Esophagus muscularis mucosa (tissue), 4 donors: ENCODE results near the gene CLIP4. TPM values are rescaled to one million over a fixed set of nuclear protein-coding genes. Genes with fewer than 3 reads are reported as not detected.

ENCODE experiments used
- DNase-seq: peaks from one replicate; pipeline ENCODE4 v3.0.0-alpha.2; 2017; ENCODE audit errors: extremely low spot score
- H3K27ac ChIP-seq, 4 donors: fragments of 200-600 bp; sonication (generic); replicated peaks in 1 of 4; 1 replicate in 3 of 4; 2 replicates in 1 of 4; pipeline ENCODE4 v1.5.1; 2016 to 2019; ENCODE audit warnings: mild to moderate bottlenecking in 1 of 4
- H3K27me3 ChIP-seq, 4 donors: fragments of 200-600 bp; sonication (generic); one replicate each; pipeline versions ENCODE4 v1.5.1 to v1.6.0; 2016 to 2019
- H3K36me3 ChIP-seq, 4 donors: fragments of 200-600 bp; sonication (generic); one replicate each; pipeline ENCODE4 v1.5.1; 2016 to 2019
- H3K4me1 ChIP-seq, 4 donors: fragments of 200-600 bp; sonication (generic); one replicate each; pipeline ENCODE4 v1.5.1; 2016 to 2019
- H3K4me3 ChIP-seq, 4 donors: fragments of 200-600 bp; sonication (generic); 1 replicate in 2 of 4; 2 replicates in 2 of 4; pipeline ENCODE4 v1.5.1; 2016 to 2019; ENCODE audit warnings: mild to moderate bottlenecking in 4 of 4, moderate library complexity in 1 of 4
- H3K9me3 ChIP-seq, 4 donors: fragments of 200-600 bp; sonication (generic); 1 replicate in 3 of 4; 2 replicates in 1 of 4; pipeline ENCODE4 v1.5.1; 2016 to 2019
- CTCF ChIP-seq, 3 experiments: fragments of 200-600 bp in 2 of 3; fragments of 450-650 bp in 1 of 3; sonication (generic) in 2 of 3; IDR thresholded peaks; one replicate each; pipeline ENCODE4 v1.5.1; 2017 to 2019; ENCODE audit warnings: antibody characterized with exemption in 3 of 3, mild to moderate bottlenecking in 2 of 3, moderate library complexity in 1 of 3
- EP300 ChIP-seq: sonication (generic); formaldehyde crosslinking; IDR thresholded peaks from one replicate; pipeline ENCODE4 v1.6.1; 2017; ENCODE audit warnings: antibody characterized with exemption
- POLR2A ChIP-seq: fragments of 450-650 bp; IDR thresholded peaks from one replicate; pipeline ENCODE4 v1.6.1; 2017; ENCODE audit warnings: antibody characterized with exemption, moderate library complexity, mild to moderate bottlenecking, low read depth
- POLR2AphosphoS5 ChIP-seq, 2 donors: sonication (generic); formaldehyde crosslinking; IDR thresholded peaks; one replicate each; pipeline ENCODE4 v1.6.1; 2017; ENCODE audit warnings: antibody characterized with exemption in 2 of 2
- WGBS: methylation state at CpG from one replicate; pipeline ENCODE4 v1.1.5; 2018; 5-methylcytosine and 5-hydroxymethylcytosine counted together
- intact Hi-C: fragments of 100-400 bp; cut with DNase I; formaldehyde crosslinking; loops from one replicate; pipeline ENCODE4 v1.15.1; 2023
- total RNA-seq, 4 donors: library from RNA; depleted of rRNA; stranded (reverse); fragments of >200 nt; gene quantifications; one replicate each; pipeline versions ENCODE4 v1.1.0 to v1.2.1, GENCODE V29; 2016

Gene CLIP4
- total RNA-seq, 4 donors from 2014 or later, result 58.5 to 83.1 (median 66.8) TPM

GRCh38 chr2:29220506-29221270, 105.5 kb downstream of the CLIP4 start:
- Histone ChIP-seq H3K27ac (no peak overlapping the region), H3K4me3 (no peak overlapping the region), H3K36me3 (no peaks in the 10 kb centered on the region), H3K4me1 (peaks cover 0 to 10% (median 0%) of the 10 kb centered on the region in 4 donors), H3K9me3 (no peaks in the 10 kb centered on the region), H3K27me3 (peaks cover 0 to 14% (median 0%) of the 10 kb centered on the region in 4 donors)
- TF ChIP-seq POLR2AphosphoS5 (IDR thresholded peaks at IDR 0.05), result no peak
- intact Hi-C loops, result no loop called here
- no peak for DNase-seq
- WGBS, result 77% methylated on average over 8 of the region's 12 CpGs

GRCh38 chr2:29222381-29223179, 107.4 kb downstream of the CLIP4 start:
- Histone ChIP-seq H3K4me1 (peaks cover 0 to 10% (median 0%) of the 10 kb centered on the region in 4 donors), H3K36me3 (no peaks in the 10 kb centered on the region), H3K27me3 (peaks cover 0 to 32% (median 0%) of the 10 kb centered on the region in 4 donors), H3K9me3 (no peaks in the 10 kb centered on the region), H3K27ac (no peak overlapping the region), H3K4me3 (no peak overlapping the region)
- TF ChIP-seq POLR2AphosphoS5 (IDR thresholded peaks at IDR 0.05) (no peak), EP300 (no peak), CTCF (IDR thresholded peaks at IDR 0.05) (no peak), POLR2A (no peak)
- no peak for DNase-seq
- WGBS, result 80% methylated on average over 11 of the region's 11 CpGs
- intact Hi-C loops, result no loop called here

DNA sequence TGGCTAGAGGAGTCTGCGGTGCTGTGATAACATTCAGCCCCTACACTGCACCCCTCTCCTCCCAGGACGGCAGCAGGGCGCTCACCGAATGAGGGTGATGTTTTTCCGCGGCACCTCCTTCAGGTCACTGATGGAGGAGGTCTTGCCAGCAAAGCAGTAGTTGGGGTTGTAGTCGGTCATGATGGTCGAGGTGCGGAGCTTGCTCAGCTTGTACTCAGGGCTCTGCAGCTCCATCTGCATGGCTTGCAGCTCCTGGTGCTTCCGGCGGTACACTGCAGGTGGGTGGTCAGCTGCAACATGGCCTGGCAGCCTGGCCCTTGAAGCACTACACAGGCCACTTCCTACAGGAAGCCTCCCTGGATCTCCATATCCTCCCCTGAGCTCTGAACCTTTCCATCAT, 108.0 kb downstream of the CLIP4 start:
- intact Hi-C loops, result no loop called here
- peaks cover 0 to 10% (median 0%) of the 10 kb centered on the region in 4 donors for H3K4me1 ChIP-seq
- H3K4me3 ChIP-seq, result no peak overlapping the region
- H3K36me3 ChIP-seq, result no peaks in the 10 kb centered on the region
- no peaks in the 10 kb centered on the region for H3K9me3 ChIP-seq
- peaks cover 0 to 39% (median 0%) of the 10 kb centered on the region in 4 donors for H3K27me3 ChIP-seq
- WGBS, result 94% methylated on average over 9 of the region's 11 CpGs
- no peak overlapping the region for H3K27ac ChIP-seq
- no peak for DNase-seq
- TF ChIP-seq CTCF (IDR thresholded peaks at IDR 0.05) (no peak), POLR2AphosphoS5 (IDR thresholded peaks at IDR 0.05) (no peak), POLR2A (no peak), EP300 (no peak)

GRCh38 chr2:29223851-29224692, 108.9 kb downstream of the CLIP4 start:
- peaks cover 0 to 47% (median 0%) of the 10 kb centered on the region in 4 donors for H3K27me3 ChIP-seq
- no peak overlapping the region for H3K4me3 ChIP-seq
- no peaks in the 10 kb centered on the region for H3K36me3 ChIP-seq
- 68% methylated on average over 7 of the region's 7 CpGs for WGBS
- no peak for DNase-seq
- intact Hi-C loops, result no loop called here
- H3K9me3 ChIP-seq, result no peaks in the 10 kb centered on the region
- H3K27ac ChIP-seq, result no peak overlapping the region
- TF ChIP-seq CTCF (IDR thresholded peaks at IDR 0.05), result no peak
- peak in 1 of 2 donors; percentile 35 for TF ChIP-seq POLR2AphosphoS5 (IDR thresholded peaks at IDR 0.05)
- peaks cover 0 to 10% (median 0%) of the 10 kb centered on the region in 4 donors for H3K4me1 ChIP-seq
